Fibroblast of skin of left biceps (primary cell): ENCODE results near the gene MARVELD3.
A peak's percentile ranks its signal among the peaks of the same experiment; 100 is the strongest.

ENCODE experiments used
- DNase-seq, 2 experiments: peaks; one replicate each; pipeline ENCODE4 v3.0.0-alpha.2; 2013; ENCODE audit warnings: low read depth in 2 of 2

Gene MARVELD3

GRCh38 chr16:71623597-71623996 is 2.4 kb upstream of the MARVELD3 start:
- DNase-seq, result no peak

GRCh38 chr16:71625113-71625850 is 702 bp upstream of the MARVELD3 start:
- DNase-seq, result no peak

- no peak for DNase-seq
Measured at GRCh38 chr16:71626858-71627213, 852 bp downstream of the MARVELD3 start.

GRCh38 chr16:71627731-71628181 is 1.8 kb downstream of the MARVELD3 start:
- no peak for DNase-seq

GRCh38 chr16:71628810-71629209 is 2.8 kb downstream of the MARVELD3 start:
- DNase-seq, result no peak

- no peak for DNase-seq
Measured at GRCh38 chr16:71629278-71630016, 3.5 kb downstream of the MARVELD3 start.

- DNase-seq, result no peak
Measured at GRCh38 chr16:71630808-71631207, 4.8 kb downstream of the MARVELD3 start.

GRCh38 chr16:71631776-71632175 is 5.8 kb downstream of the MARVELD3 start:
- DNase-seq, result no peak

GRCh38 chr16:71635632-71636031 is 9.6 kb downstream of the MARVELD3 start:
- no peak for DNase-seq

GRCh38 chr16:71637398-71637797 is 11.4 kb downstream of the MARVELD3 start:
- peak; percentile 64 to 66 for DNase-seq

GRCh38 chr16:71645450-71645849 is 19.5 kb downstream of the MARVELD3 start:
- DNase-seq, result no peak

- no peak for DNase-seq
Measured at GRCh38 chr16:71647391-71647790, 21.4 kb downstream of the MARVELD3 start.

- DNase-seq, result no peak
Measured at GRCh38 chr16:71648162-71648561, 22.2 kb downstream of the MARVELD3 start.

- no peak for DNase-seq
Measured at GRCh38 chr16:71648921-71649320, 22.9 kb downstream of the MARVELD3 start.

- no peak for DNase-seq
Measured at GRCh38 chr16:71649704-71650103, 23.7 kb downstream of the MARVELD3 start.

GRCh38 chr16:71658771-71659170 is 32.8 kb downstream of the MARVELD3 start:
- no peak for DNase-seq

GRCh38 chr16:71659471-71659870 is 33.5 kb downstream of the MARVELD3 start:
- no peak for DNase-seq

GRCh38 chr16:71666264-71666663 is 40.3 kb downstream of the MARVELD3 start:
- no peak for DNase-seq

GRCh38 chr16:71666928-71667707 is 41.1 kb downstream of the MARVELD3 start:
- no peak for DNase-seq

GRCh38 chr16:71669926-71670536 is 44.0 kb downstream of the MARVELD3 start:
- no peak for DNase-seq

GRCh38 chr16:71670537-71670936 is 44.6 kb downstream of the MARVELD3 start:
- DNase-seq, result no peak

- no peak for DNase-seq
Measured at GRCh38 chr16:71671165-71671564, 45.2 kb downstream of the MARVELD3 start.
